Measurements from ENCODE around the gene PSMG3. TPM values are rescaled to one million over a fixed set of nuclear protein-coding genes. Genes with fewer than 3 reads are reported as not detected.

PSMG3 gene
- total RNA-seq, 4 donors from 2014 or later, result 22.0 to 37.7 (median 28.4) TPM

- no peak for TF ChIP-seq CTCF (IDR thresholded peaks at IDR 0.05)
- ATAC-seq (ENCODE audit: low FRiP score), result no peak
- DNase-seq (ENCODE audit: low spot score), result no peak
These were observed 396 bp downstream of the PSMG3 start for GRCh38 chr7:1569440-1569832.

- no peak for ATAC-seq (ENCODE audit: low FRiP score)
- no peak for TF ChIP-seq CTCF (IDR thresholded peaks at IDR 0.05)
- no peak for DNase-seq (ENCODE audit: low spot score)
These were observed 816 bp downstream of the PSMG3 start for GRCh38 chr7:1569016-1569415.

GRCh38 chr7:1567896-1568510 lies 1.8 kb downstream of the PSMG3 start:
- ATAC-seq (ENCODE audit: low FRiP score), result no peak
- no peak for TF ChIP-seq CTCF (IDR thresholded peaks at IDR 0.05)

GRCh38 chr7:1567049-1567771 lies 2.6 kb downstream of the PSMG3 start:
- ATAC-seq (ENCODE audit: low FRiP score), result no peak
- DNase-seq (ENCODE audit: low spot score), result no peak
- no peak for TF ChIP-seq CTCF (IDR thresholded peaks at IDR 0.05)

More at GRCh38 chr7:1567896-1568510, 1.8 kb downstream of the PSMG3 start:
- no peak for DNase-seq (ENCODE audit: low spot score)

GRCh38 chr7:1566687-1567048 lies 3.2 kb downstream of the PSMG3 start:
- TF ChIP-seq CTCF (IDR thresholded peaks at IDR 0.05), result no peak
- ATAC-seq (ENCODE audit: low FRiP score) (no peak), DNase-seq (ENCODE audit: low spot score) (no peak)

GRCh38 chr7:1564603-1565022 lies 5.2 kb downstream of the PSMG3 start:
- ATAC-seq (ENCODE audit: low FRiP score) (peak; percentile 51), DNase-seq (ENCODE audit: low spot score) (no peak)
- TF ChIP-seq CTCF (IDR thresholded peaks at IDR 0.05), result no peak
